PC-9 (cell line): ENCODE data around the gene TOM1L1.

Experiments used
- EZH2 ChIP-seq: fragments of 200-600 bp; sonication (generic); IDR thresholded peaks from 2 replicates; pipeline ENCODE4 v1.8.0; 2017; ENCODE audit warnings: antibody characterized with exemption, low read depth
- TF ChIP-seq, protein P1 (sequence below): fragments of 200-600 bp; sonication (generic); conservative IDR thresholded peaks from 2 replicates; pipeline ENCODE4 v1.6.1; 2017; ENCODE audit warnings: mixed run types, antibody characterized with exemption, mild to moderate bottlenecking, moderate library complexity

GRCh38 chr17:54882950-54883349, 17.7 kb upstream of the TOM1L1 start:
- TF ChIP-seq, protein P1, sequence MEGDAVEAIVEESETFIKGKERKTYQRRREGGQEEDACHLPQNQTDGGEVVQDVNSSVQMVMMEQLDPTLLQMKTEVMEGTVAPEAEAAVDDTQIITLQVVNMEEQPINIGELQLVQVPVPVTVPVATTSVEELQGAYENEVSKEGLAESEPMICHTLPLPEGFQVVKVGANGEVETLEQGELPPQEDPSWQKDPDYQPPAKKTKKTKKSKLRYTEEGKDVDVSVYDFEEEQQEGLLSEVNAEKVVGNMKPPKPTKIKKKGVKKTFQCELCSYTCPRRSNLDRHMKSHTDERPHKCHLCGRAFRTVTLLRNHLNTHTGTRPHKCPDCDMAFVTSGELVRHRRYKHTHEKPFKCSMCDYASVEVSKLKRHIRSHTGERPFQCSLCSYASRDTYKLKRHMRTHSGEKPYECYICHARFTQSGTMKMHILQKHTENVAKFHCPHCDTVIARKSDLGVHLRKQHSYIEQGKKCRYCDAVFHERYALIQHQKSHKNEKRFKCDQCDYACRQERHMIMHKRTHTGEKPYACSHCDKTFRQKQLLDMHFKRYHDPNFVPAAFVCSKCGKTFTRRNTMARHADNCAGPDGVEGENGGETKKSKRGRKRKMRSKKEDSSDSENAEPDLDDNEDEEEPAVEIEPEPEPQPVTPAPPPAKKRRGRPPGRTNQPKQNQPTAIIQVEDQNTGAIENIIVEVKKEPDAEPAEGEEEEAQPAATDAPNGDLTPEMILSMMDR: no peak
- no peak for TF ChIP-seq EZH2
